ENCODE measurements around the gene MACC1.

MACC1 gene

GRCh38 chr7:20237464-20238193, 20.4 kb upstream of the MACC1 start:
- H3K36me3 ChIP-seq (ENCODE audit: insufficient read depth, low read length): no peaks in the 10 kb centered on the region
- no peaks in the 10 kb centered on the region for H3K9me3 ChIP-seq (ENCODE audit: control insufficient read depth, insufficient read depth, low read length)
- H3K4me1 ChIP-seq (ENCODE audit: insufficient read depth, low read length): peaks cover 12% of the 10 kb centered on the region
- H3K9ac ChIP-seq (ENCODE audit: low read depth, low read length): no peak overlapping the region

GRCh38 chr7:20236790-20237189, 19.6 kb upstream of the MACC1 start:
- no peaks in the 10 kb centered on the region for H3K9me3 ChIP-seq (ENCODE audit: control insufficient read depth, insufficient read depth, low read length)
- H3K4me1 ChIP-seq (ENCODE audit: insufficient read depth, low read length): peaks cover 12% of the 10 kb centered on the region
- no peaks in the 10 kb centered on the region for H3K36me3 ChIP-seq (ENCODE audit: insufficient read depth, low read length)

GRCh38 chr7:20236043-20236442, 18.9 kb upstream of the MACC1 start:
- H3K9me3 ChIP-seq (ENCODE audit: control insufficient read depth, insufficient read depth, low read length): no peaks in the 10 kb centered on the region
- no peak overlapping the region for H3K9ac ChIP-seq (ENCODE audit: low read depth, low read length)

More at GRCh38 chr7:20236790-20237189, 19.6 kb upstream of the MACC1 start:
- no peak overlapping the region for H3K9ac ChIP-seq (ENCODE audit: low read depth, low read length)

GRCh38 chr7:20235288-20235687, 18.1 kb upstream of the MACC1 start:
- Histone ChIP-seq H3K9ac (ENCODE audit: low read depth, low read length) (no peak overlapping the region), H3K9me3 (ENCODE audit: control insufficient read depth, insufficient read depth, low read length) (no peaks in the 10 kb centered on the region), H3K36me3 (ENCODE audit: insufficient read depth, low read length) (no peaks in the 10 kb centered on the region), H3K4me1 (ENCODE audit: insufficient read depth, low read length) (no peaks in the 10 kb centered on the region; the same call in 1 of the 2 replicates)

More at GRCh38 chr7:20236043-20236442, 18.9 kb upstream of the MACC1 start:
- Histone ChIP-seq H3K4me1 (ENCODE audit: insufficient read depth, low read length) (peaks cover 7% of the 10 kb centered on the region), H3K36me3 (ENCODE audit: insufficient read depth, low read length) (no peaks in the 10 kb centered on the region)

GRCh38 chr7:20233362-20233761, 16.2 kb upstream of the MACC1 start:
- no peaks in the 10 kb centered on the region for H3K9me3 ChIP-seq (ENCODE audit: control insufficient read depth, insufficient read depth, low read length)
- no peaks in the 10 kb centered on the region; the same call in 1 of the 2 replicates for H3K4me1 ChIP-seq (ENCODE audit: insufficient read depth, low read length)
- H3K9ac ChIP-seq (ENCODE audit: low read depth, low read length): no peak overlapping the region
- no peaks in the 10 kb centered on the region for H3K36me3 ChIP-seq (ENCODE audit: insufficient read depth, low read length)

GRCh38 chr7:20232848-20233247, 15.7 kb upstream of the MACC1 start:
- H3K9ac ChIP-seq (ENCODE audit: low read depth, low read length): no peak overlapping the region
- no peaks in the 10 kb centered on the region for H3K36me3 ChIP-seq (ENCODE audit: insufficient read depth, low read length)
- no peaks in the 10 kb centered on the region; the same call in 1 of the 2 replicates for H3K4me1 ChIP-seq (ENCODE audit: insufficient read depth, low read length)
- H3K9me3 ChIP-seq (ENCODE audit: control insufficient read depth, insufficient read depth, low read length): no peaks in the 10 kb centered on the region

GRCh38 chr7:20229646-20230500, 12.7 kb upstream of the MACC1 start:
- Histone ChIP-seq H3K9me3 (ENCODE audit: control insufficient read depth, insufficient read depth, low read length) (no peaks in the 10 kb centered on the region), H3K9ac (ENCODE audit: low read depth, low read length) (no peak overlapping the region), H3K36me3 (ENCODE audit: insufficient read depth, low read length) (no peaks in the 10 kb centered on the region), H3K4me1 (ENCODE audit: insufficient read depth, low read length) (no peaks in the 10 kb centered on the region)

- H3K9ac ChIP-seq (ENCODE audit: low read depth, low read length): no peak overlapping the region
- no peaks in the 10 kb centered on the region for H3K36me3 ChIP-seq (ENCODE audit: insufficient read depth, low read length)
- no peaks in the 10 kb centered on the region for H3K4me1 ChIP-seq (ENCODE audit: insufficient read depth, low read length)
- H3K9me3 ChIP-seq (ENCODE audit: control insufficient read depth, insufficient read depth, low read length): no peaks in the 10 kb centered on the region
These were observed 11.9 kb upstream of the MACC1 start for GRCh38 chr7:20229081-20229480.

- H3K9me3 ChIP-seq (ENCODE audit: control insufficient read depth, insufficient read depth, low read length): no peaks in the 10 kb centered on the region
- no peak overlapping the region for H3K9ac ChIP-seq (ENCODE audit: low read depth, low read length)
- H3K36me3 ChIP-seq (ENCODE audit: insufficient read depth, low read length): no peaks in the 10 kb centered on the region
- no peaks in the 10 kb centered on the region for H3K4me1 ChIP-seq (ENCODE audit: insufficient read depth, low read length)
These were observed 11.5 kb upstream of the MACC1 start for GRCh38 chr7:20228654-20229053.

GRCh38 chr7:20227291-20227795, 10.2 kb upstream of the MACC1 start:
- Histone ChIP-seq H3K9me3 (ENCODE audit: control insufficient read depth, insufficient read depth, low read length) (no peaks in the 10 kb centered on the region), H3K4me1 (ENCODE audit: insufficient read depth, low read length) (no peaks in the 10 kb centered on the region), H3K36me3 (ENCODE audit: insufficient read depth, low read length) (no peaks in the 10 kb centered on the region), H3K9ac (ENCODE audit: low read depth, low read length) (no peak overlapping the region)

- no peaks in the 10 kb centered on the region for H3K4me1 ChIP-seq (ENCODE audit: insufficient read depth, low read length)
- H3K9me3 ChIP-seq (ENCODE audit: control insufficient read depth, insufficient read depth, low read length): no peaks in the 10 kb centered on the region
- no peaks in the 10 kb centered on the region for H3K36me3 ChIP-seq (ENCODE audit: insufficient read depth, low read length)
- H3K9ac ChIP-seq (ENCODE audit: low read depth, low read length): no peak overlapping the region
These were observed 9.7 kb upstream of the MACC1 start for GRCh38 chr7:20226860-20227259.

- H3K9me3 ChIP-seq (ENCODE audit: control insufficient read depth, insufficient read depth, low read length): no peaks in the 10 kb centered on the region
- H3K36me3 ChIP-seq (ENCODE audit: insufficient read depth, low read length): no peaks in the 10 kb centered on the region
- peaks cover 3% of the 10 kb centered on the region for H3K4me1 ChIP-seq (ENCODE audit: insufficient read depth, low read length)
These were observed 8.2 kb upstream of the MACC1 start for GRCh38 chr7:20225384-20225783.

GRCh38 chr7:20224025-20224424, 6.8 kb upstream of the MACC1 start:
- no peak overlapping the region for H3K9ac ChIP-seq (ENCODE audit: low read depth, low read length)
- peaks cover 16% of the 10 kb centered on the region for H3K4me1 ChIP-seq (ENCODE audit: insufficient read depth, low read length)
- no peaks in the 10 kb centered on the region for H3K36me3 ChIP-seq (ENCODE audit: insufficient read depth, low read length)
- no peaks in the 10 kb centered on the region for H3K9me3 ChIP-seq (ENCODE audit: control insufficient read depth, insufficient read depth, low read length)

More at GRCh38 chr7:20225384-20225783, 8.2 kb upstream of the MACC1 start:
- no peak overlapping the region for H3K9ac ChIP-seq (ENCODE audit: low read depth, low read length)

GRCh38 chr7:20223356-20223755, 6.2 kb upstream of the MACC1 start:
- Histone ChIP-seq H3K4me1 (ENCODE audit: insufficient read depth, low read length) (peaks cover 23% of the 10 kb centered on the region), H3K9me3 (ENCODE audit: control insufficient read depth, insufficient read depth, low read length) (no peaks in the 10 kb centered on the region), H3K36me3 (ENCODE audit: insufficient read depth, low read length) (no peaks in the 10 kb centered on the region), H3K9ac (ENCODE audit: low read depth, low read length) (no peak overlapping the region)

Data from ES-I3 (cell line).